Measurements from ENCODE around the gene AQP2. TPM values are rescaled to one million over a fixed set of nuclear protein-coding genes. Genes with fewer than 3 reads are reported as not detected.
A peak's percentile ranks its signal among the peaks of the same experiment; 100 is the strongest.

Gene AQP2
- total and polyA plus RNA-seq, 2 donors from 2014 or later = 122 to 666 TPM

DNA sequence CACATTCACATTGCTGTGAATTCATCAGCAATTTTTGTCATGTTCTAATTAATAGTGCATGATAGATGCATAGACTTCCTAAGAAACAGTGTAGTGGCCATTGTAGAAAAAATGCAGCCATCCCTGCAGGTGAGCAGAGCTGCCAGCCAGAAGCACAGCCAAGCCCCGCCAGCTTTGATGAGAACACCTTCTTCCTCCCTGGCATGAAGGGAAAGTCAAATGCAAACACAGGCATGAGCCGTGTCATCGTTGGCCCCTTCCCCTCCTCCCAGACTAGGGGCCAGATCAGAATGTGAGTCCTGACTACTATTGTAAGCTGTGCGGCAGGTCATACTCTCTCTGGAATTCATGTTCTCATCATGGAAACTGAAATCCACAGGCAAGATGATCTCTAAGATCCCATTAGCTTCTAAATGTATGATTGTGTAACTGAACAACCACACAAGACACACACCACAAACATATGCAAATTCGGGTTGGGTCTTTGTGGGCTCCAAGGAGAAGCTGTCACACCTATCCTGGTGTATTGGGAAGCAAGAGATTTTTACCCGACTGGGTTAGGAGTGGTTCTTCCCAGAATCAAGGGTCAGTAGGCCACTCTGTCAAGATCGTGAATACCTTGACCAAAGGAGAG lies 2.8 kb upstream of the AQP2 start:
- DNase-seq = peak in 2 of 5 donors; percentile 30 to 37
- no peaks in the 10 kb centered on the region for H3K9me3 ChIP-seq (ENCODE audit: control insufficient read depth in 2 of 3, insufficient read depth in 1 of 3, low read length in 3 of 3)

DNA sequence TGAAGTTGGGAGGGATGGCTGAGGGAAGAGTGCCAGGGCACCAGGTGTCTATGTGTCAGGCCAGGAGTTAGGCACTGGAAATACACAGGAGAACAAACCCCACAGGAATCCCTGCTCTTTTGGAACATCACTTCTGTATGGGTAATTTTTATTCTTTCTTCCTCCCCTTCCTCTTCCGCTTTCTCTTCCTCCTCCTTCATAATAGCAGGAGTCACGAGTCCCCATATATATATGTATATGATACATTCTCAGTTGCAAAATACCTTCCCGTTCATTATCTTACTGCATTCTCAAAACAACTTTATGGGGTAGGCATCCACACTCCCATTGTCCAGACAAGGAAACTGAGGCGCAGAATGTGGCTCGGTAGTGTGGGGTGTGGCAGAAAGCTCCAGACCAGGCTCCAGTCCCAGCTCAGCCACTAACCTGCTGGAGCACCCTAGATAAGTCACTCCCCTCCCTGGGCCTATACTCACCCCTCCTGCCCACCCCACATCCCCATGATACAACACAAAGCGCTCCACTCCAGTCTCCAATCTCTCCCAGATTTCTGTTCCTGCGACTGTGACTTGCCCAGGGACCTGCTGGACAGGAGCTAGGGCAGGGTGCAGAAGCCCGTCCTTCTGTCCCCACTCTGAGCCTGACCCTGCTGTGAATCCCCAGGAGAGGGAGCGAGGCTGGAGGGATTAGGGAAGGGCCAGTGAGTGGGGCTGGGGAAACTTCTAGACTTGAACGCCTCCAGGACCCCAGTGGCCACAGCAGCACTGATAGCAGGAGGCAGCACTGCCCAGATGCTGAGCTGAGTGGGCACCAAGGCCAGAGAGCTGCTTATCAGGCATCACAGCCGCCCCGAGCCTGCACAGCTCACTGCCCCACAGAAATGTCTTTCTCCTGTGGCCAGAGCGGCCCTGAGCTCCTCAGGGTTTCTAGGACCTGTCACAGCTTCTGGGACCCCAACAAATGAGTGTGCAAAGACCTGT lies 1.4 kb upstream of the AQP2 start:
- no peaks in the 10 kb centered on the region for H3K36me3 ChIP-seq (ENCODE audit: control insufficient read depth in 2 of 3, insufficient read depth in 3 of 3, low read length in 3 of 3)
- FAIRE-seq (no peak), DNase-seq (peak in 2 of 5 donors; percentile 29 to 66)
- no peaks in the 10 kb centered on the region for H3K27me3 ChIP-seq (ENCODE audit: control insufficient read depth, insufficient read depth, low read length)
- no peak overlapping the region for H3K9ac ChIP-seq (ENCODE audit: low read length in 3 of 3)
- peaks cover 0 to 6% (median 4%) of the 10 kb centered on the region in 3 donors for H3K4me1 ChIP-seq (ENCODE audit: control insufficient read depth in 2 of 3, insufficient read depth in 2 of 3, low read depth in 1 of 3, low read length in 3 of 3)
- no peak overlapping the region for H3K4me3 ChIP-seq (ENCODE audit: low read length in 3 of 3)
- intact Hi-C loops (cut with DNase I) = no loop called here
- TF ChIP-seq, protein P1, sequence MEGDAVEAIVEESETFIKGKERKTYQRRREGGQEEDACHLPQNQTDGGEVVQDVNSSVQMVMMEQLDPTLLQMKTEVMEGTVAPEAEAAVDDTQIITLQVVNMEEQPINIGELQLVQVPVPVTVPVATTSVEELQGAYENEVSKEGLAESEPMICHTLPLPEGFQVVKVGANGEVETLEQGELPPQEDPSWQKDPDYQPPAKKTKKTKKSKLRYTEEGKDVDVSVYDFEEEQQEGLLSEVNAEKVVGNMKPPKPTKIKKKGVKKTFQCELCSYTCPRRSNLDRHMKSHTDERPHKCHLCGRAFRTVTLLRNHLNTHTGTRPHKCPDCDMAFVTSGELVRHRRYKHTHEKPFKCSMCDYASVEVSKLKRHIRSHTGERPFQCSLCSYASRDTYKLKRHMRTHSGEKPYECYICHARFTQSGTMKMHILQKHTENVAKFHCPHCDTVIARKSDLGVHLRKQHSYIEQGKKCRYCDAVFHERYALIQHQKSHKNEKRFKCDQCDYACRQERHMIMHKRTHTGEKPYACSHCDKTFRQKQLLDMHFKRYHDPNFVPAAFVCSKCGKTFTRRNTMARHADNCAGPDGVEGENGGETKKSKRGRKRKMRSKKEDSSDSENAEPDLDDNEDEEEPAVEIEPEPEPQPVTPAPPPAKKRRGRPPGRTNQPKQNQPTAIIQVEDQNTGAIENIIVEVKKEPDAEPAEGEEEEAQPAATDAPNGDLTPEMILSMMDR (IDR thresholded peaks at IDR 0.05; ENCODE audit: borderline replicate concordance, extremely low read depth, insufficient read depth) = no peak
- H3K27ac ChIP-seq (ENCODE audit: low read depth in 2 of 2, low read length in 2 of 2) = peak overlapping the region in 1 of 2 donors; percentile 15
- no peaks in the 10 kb centered on the region for H3K9me3 ChIP-seq (ENCODE audit: control insufficient read depth in 2 of 3, insufficient read depth in 1 of 3, low read length in 3 of 3)

More for the DNA sequence above, 2.8 kb upstream of the AQP2 start:
- H3K36me3 ChIP-seq (ENCODE audit: control insufficient read depth in 2 of 3, insufficient read depth in 3 of 3, low read length in 3 of 3) = no peaks in the 10 kb centered on the region
- peaks cover 0 to 6% (median 4%) of the 10 kb centered on the region in 3 donors for H3K4me1 ChIP-seq (ENCODE audit: control insufficient read depth in 2 of 3, insufficient read depth in 2 of 3, low read depth in 1 of 3, low read length in 3 of 3)
- TF ChIP-seq, protein P1 (IDR thresholded peaks at IDR 0.05; ENCODE audit: borderline replicate concordance, extremely low read depth, insufficient read depth) = no peak
- no peak overlapping the region for H3K27ac ChIP-seq (ENCODE audit: low read depth in 2 of 2, low read length in 2 of 2)
- H3K9ac ChIP-seq (ENCODE audit: low read length in 3 of 3) = no peak overlapping the region
- no peak for FAIRE-seq
- H3K27me3 ChIP-seq (ENCODE audit: control insufficient read depth, insufficient read depth, low read length) = no peaks in the 10 kb centered on the region
- H3K4me3 ChIP-seq (ENCODE audit: low read length in 3 of 3) = no peak overlapping the region
- intact Hi-C loops (cut with DNase I) = no loop called here

DNA sequence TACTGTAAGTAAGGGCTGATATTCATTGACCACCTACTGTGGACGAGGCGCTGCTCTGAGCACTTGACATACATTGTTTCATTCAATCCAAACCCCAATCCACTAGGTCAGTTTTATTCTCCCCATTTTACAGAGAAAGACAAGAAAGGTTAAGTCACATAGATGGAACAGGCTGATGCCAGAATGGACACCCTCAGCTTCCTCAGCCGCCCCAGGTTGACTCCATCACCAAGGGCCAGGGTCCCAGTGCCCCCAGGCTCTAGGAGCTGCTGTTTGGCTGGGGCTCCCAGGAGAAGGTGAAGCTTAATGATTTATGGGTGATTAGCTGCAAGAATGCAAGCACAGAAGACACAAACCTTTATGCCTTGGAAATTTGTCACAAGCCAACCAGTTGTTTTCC lies 671 bp upstream of the AQP2 start:
- H3K4me1 ChIP-seq (ENCODE audit: control insufficient read depth in 2 of 3, insufficient read depth in 2 of 3, low read depth in 1 of 3, low read length in 3 of 3) = peaks cover 0 to 6% (median 4%) of the 10 kb centered on the region in 3 donors
- TF ChIP-seq, protein P1 (IDR thresholded peaks at IDR 0.05; ENCODE audit: borderline replicate concordance, extremely low read depth, insufficient read depth) = no peak
- no peaks in the 10 kb centered on the region for H3K36me3 ChIP-seq (ENCODE audit: control insufficient read depth in 2 of 3, insufficient read depth in 3 of 3, low read length in 3 of 3)
- peak overlapping the region in 1 of 2 donors; percentile 15 for H3K27ac ChIP-seq (ENCODE audit: low read depth in 2 of 2, low read length in 2 of 2)
- no peak for FAIRE-seq
- H3K4me3 ChIP-seq (ENCODE audit: low read length in 3 of 3) = no peak overlapping the region
- H3K27me3 ChIP-seq (ENCODE audit: control insufficient read depth, insufficient read depth, low read length) = peaks cover 2% of the 10 kb centered on the region
- DNase-seq = peak in 3 of 5 donors; percentile 33 to 66 (median 45)
- intact Hi-C loops (cut with DNase I) = no loop called here
- no peak overlapping the region for H3K9ac ChIP-seq (ENCODE audit: low read length in 3 of 3)
- H3K9me3 ChIP-seq (ENCODE audit: control insufficient read depth in 2 of 3, insufficient read depth in 1 of 3, low read length in 3 of 3) = no peaks in the 10 kb centered on the region
